Esophagus muscularis mucosa (tissue), 2 donors: ENCODE results near the gene ARFGAP3.

Source experiments
- EP300 ChIP-seq: sonication (generic); formaldehyde crosslinking; IDR thresholded peaks from one replicate; pipeline ENCODE4 v1.6.1; 2017; ENCODE audit warnings: antibody characterized with exemption
- POLR2A ChIP-seq: fragments of 450-650 bp; IDR thresholded peaks from one replicate; pipeline ENCODE4 v1.6.1; 2017; ENCODE audit warnings: antibody characterized with exemption, moderate library complexity, mild to moderate bottlenecking, low read depth

DNA sequence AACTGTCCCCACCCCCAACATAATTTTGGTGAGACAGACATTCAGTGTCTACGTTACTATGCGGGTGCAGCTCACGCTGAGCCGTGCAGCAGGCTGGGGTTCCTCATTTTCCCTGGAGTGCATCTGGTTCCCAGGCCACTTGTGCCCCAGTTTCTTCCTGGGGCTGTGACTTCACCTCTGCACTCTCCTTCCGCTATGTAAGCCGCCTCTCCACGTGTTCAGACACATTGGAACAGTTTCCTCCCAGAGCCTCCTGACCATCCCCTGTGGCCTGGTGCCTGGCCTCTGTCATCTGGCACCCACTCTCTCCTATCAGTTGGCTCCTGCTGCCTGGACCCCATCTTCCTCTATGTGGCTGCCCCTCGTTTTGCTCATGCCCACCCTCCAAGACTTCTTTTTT is 90.2 kb downstream of the ARFGAP3 start:
- TF ChIP-seq POLR2A (no peak), EP300 (no peak)
